HepG2 (cell line): ENCODE measurements around the gene SFT2D1. TPM values are rescaled to one million over a fixed set of nuclear protein-coding genes. Genes with fewer than 3 reads are reported as not detected.

ENCODE experiments used
- AHDC1 ChIP-seq: sonication (generic); formaldehyde crosslinking; IDR thresholded peaks from 2 replicates; pipeline ENCODE4 v1.5.1; 2020; ENCODE audit warnings: mild to moderate bottlenecking, missing genetic modification reagents, borderline replicate concordance
- ARID3A ChIP-seq: IDR thresholded peaks from 2 replicates; pipeline ENCODE4 v1.6.1; 2012; ENCODE audit warnings: low read depth, low read length, improper control_type of control experiment
- BCL6 ChIP-seq: IDR thresholded peaks from 2 replicates; pipeline ENCODE4 v1.6.1; 2016; ENCODE audit warnings: missing genetic modification reagents, missing compliant biosample characterization
- CEBPB ChIP-seq: IDR thresholded peaks from 2 replicates; pipeline ENCODE4 v1.6.1; 2011; ENCODE audit warnings: low read depth, low read length, improper control_type of control experiment, borderline replicate concordance
- FOXA3 ChIP-seq: IDR thresholded peaks from 2 replicates; pipeline ENCODE4 v1.6.1; 2016; ENCODE audit warnings: missing genetic modification reagents, missing compliant biosample characterization
- GTF2F1 ChIP-seq: fragments of 150-350 bp; IDR thresholded peaks from 2 replicates; pipeline ENCODE4 v1.6.1; 2014; ENCODE audit warnings: low read length
- HIVEP1 ChIP-seq: sonication (generic); formaldehyde crosslinking; IDR thresholded peaks from 2 replicates; pipeline ENCODE4 v1.4.0; 2020; ENCODE audit warnings: mild to moderate bottlenecking, missing genetic modification reagents
- HMGA1 ChIP-seq: sonication (generic); formaldehyde crosslinking; conservative IDR thresholded peaks from 2 replicates; pipeline ENCODE4 v1.4.0; 2020; ENCODE audit warnings: missing genetic modification reagents
- HNRNPL ChIP-seq: fragments of 200-400 bp; formaldehyde crosslinking; IDR thresholded peaks from 2 replicates; pipeline ENCODE4 v1.6.1; 2017; ENCODE audit warnings: mild to moderate bottlenecking, low read depth, low read length
- PAXIP1 ChIP-seq: sonication (generic); formaldehyde crosslinking; conservative IDR thresholded peaks from 2 replicates; pipeline ENCODE4 v1.4.0; 2020; ENCODE audit warnings: mild to moderate bottlenecking, missing genetic modification reagents, moderate library complexity
- PLRG1 ChIP-seq: fragments of 450-650 bp; conservative IDR thresholded peaks from 2 replicates; pipeline ENCODE4 v1.6.1; 2016
- RFX1 ChIP-seq: fragments of 450-650 bp; IDR thresholded peaks from 2 replicates; pipeline ENCODE4 v1.6.1; 2017
- SALL1 ChIP-seq: sonication (generic); formaldehyde crosslinking; IDR thresholded peaks from 2 replicates; pipeline ENCODE4 v1.8.0; 2022; ENCODE audit warnings: mild to moderate bottlenecking, missing genetic modification reagents
- ZNF354B ChIP-seq: sonication (generic); formaldehyde crosslinking; IDR thresholded peaks from 2 replicates; pipeline ENCODE4 v1.8.0; 2022; ENCODE audit warnings: mild to moderate bottlenecking, missing genetic modification reagents
- ZNF44 ChIP-seq: sonication (generic); formaldehyde crosslinking; IDR thresholded peaks from 2 replicates; pipeline ENCODE4 v1.5.1; 2020; ENCODE audit warnings: mild to moderate bottlenecking, missing genetic modification reagents
- ZNF562 ChIP-seq: sonication (generic); formaldehyde crosslinking; IDR thresholded peaks from 2 replicates; pipeline ENCODE4 v1.8.0; 2022; ENCODE audit warnings: missing genetic modification reagents, borderline replicate concordance
- ZNF597 ChIP-seq: sonication (generic); formaldehyde crosslinking; IDR thresholded peaks from 2 replicates; pipeline ENCODE4 v1.5.0; 2020; ENCODE audit warnings: missing genetic modification reagents
- ZNF670 ChIP-seq: sonication (generic); formaldehyde crosslinking; IDR thresholded peaks from 2 replicates; pipeline ENCODE4 v1.8.0; 2022; ENCODE audit warnings: mild to moderate bottlenecking, missing genetic modification reagents, borderline replicate concordance
- ZNF747 ChIP-seq: sonication (generic); formaldehyde crosslinking; IDR thresholded peaks from 2 replicates; pipeline ENCODE4 v1.8.1; 2023; ENCODE audit warnings: missing genetic modification reagents, mild to moderate bottlenecking, borderline replicate concordance
- polyA plus RNA-seq, 8 experiments: library from polyadenylated mRNA; depleted of rRNA in 3 of 8; stranded (reverse) in 7 of 8; unstranded in 1 of 8; fragments of >200 nt; fragmentation: Illumina TruSeq in 4 of 8; extraction: Trizol in 4 of 8; gene quantifications; 2 replicates each; pipeline versions ENCODE4 v1.2.1 to v1.2.3, GENCODE V29; 2011 to 2016; ENCODE audit warnings: low read depth in 4 of 8, missing spikeins in 1 of 8, mixed read lengths in 1 of 8; ENCODE audit not compliant: insufficient read depth in 1 of 8
- total RNA-seq, 5 experiments: library from RNA; depleted of rRNA; stranded (reverse); fragments of >200 nt; fragmentation: Illumina TruSeq; extraction: Trizol; gene quantifications; 2 replicates each; pipeline ENCODE4 v1.2.3, GENCODE V29; 2016; ENCODE audit warnings: low read depth in 1 of 5

The SFT2D1 gene
- total and polyA plus RNA-seq, 2 of the 13 experiments (the other 11 are each of a cell fraction or from before 2014, with no cell fraction given), result 115 to 147 TPM

- TF ChIP-seq ZNF597 (CRISPR knock-in tag), result no peak
- no peak for TF ChIP-seq BCL6 (CRISPR knock-in tag)
- peak; percentile 67 for TF ChIP-seq ARID3A
- no peak for TF ChIP-seq ZNF670 (CRISPR knock-in tag)
- peak; percentile 40; the same call in 1 of the 2 replicates for TF ChIP-seq PAXIP1 (CRISPR knock-in tag)
- TF ChIP-seq ZNF747 (CRISPR knock-in tag), result no peak
- TF ChIP-seq AHDC1, result no peak
- TF ChIP-seq ZNF354B (CRISPR knock-in tag), result no peak
- TF ChIP-seq ZNF44 (CRISPR knock-in tag), result no peak
- TF ChIP-seq SALL1 (CRISPR knock-in tag), result peak; percentile 86
- TF ChIP-seq HMGA1, result no peak
- TF ChIP-seq ZNF562 (CRISPR knock-in tag), result no peak
- TF ChIP-seq FOXA3 (CRISPR knock-in tag), result peak; percentile 36; the same call in 1 of the 2 replicates
- TF ChIP-seq CEBPB, result peak; percentile 78; the same call in 1 of the 2 replicates
- TF ChIP-seq PLRG1, result no peak
- no peak for TF ChIP-seq HIVEP1 (CRISPR knock-in tag)
- peak; percentile 58; the same call in 1 of the 2 replicates for TF ChIP-seq HNRNPL
- no peak for TF ChIP-seq GTF2F1
- TF ChIP-seq RFX1, result peak; percentile 25; the same call in 1 of the 2 replicates
These were observed 35.8 kb downstream of the SFT2D1 start (continued) for GRCh38 chr6:166306378-166307081.
